AG10803 (cell line): ENCODE results near the gene CTSA.
"Not testable (repeated sequence)": the region's sequence is repeated elsewhere in the genome, so short reads cannot be mapped to it uniquely, and the experiment has no call there.

Source experiments
- DNase-seq: peaks from one replicate; pipeline ENCODE4 v3.0.0; 2010; ENCODE audit warnings: low read depth
- H3K4me3 ChIP-seq: 2 replicates; pipeline ENCODE4 v1.5.1; 2011; ENCODE audit warnings: mild to moderate bottlenecking, low read length, control low read depth
- TF ChIP-seq, protein P1 (sequence below): conservative IDR thresholded peaks from 2 replicates; pipeline ENCODE4 v1.5.1; 2011; ENCODE audit warnings: mild to moderate bottlenecking, low read length, control low read depth, inconsistent platforms

Gene CTSA

DNA sequence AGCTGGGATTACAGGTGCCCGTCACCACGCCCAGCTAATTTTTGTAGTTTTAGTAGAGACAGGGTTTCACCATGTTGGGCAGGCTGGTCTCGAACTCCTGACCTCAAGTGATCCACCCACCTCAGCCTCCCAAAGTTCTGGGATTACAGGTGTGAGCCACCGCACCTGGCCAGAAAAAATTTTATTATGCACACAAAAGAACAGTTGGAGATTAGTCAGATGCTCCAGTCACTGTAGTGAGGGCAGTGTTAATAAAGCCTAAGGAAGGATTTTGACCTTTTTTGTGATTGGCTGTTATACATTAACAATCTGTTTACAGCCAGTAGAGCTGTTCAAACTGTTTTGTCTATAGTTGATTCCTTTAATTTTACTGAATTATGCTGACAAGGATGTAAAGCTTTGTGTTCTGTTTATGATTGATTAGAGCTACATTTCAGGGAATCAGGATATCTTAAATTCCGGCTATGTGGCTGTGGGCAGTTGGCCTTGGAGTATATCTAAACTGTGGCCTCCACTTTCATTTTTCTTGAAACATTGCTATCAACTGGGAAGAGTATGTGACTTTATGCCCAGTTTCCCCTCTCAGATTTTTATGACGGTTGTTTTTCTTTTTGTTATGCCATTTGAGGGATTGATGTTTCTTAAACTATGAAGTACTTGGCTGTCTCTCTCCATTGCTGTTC, 23.9 kb upstream of the CTSA start:
- DNase-seq = no peak
- TF ChIP-seq, protein P1, sequence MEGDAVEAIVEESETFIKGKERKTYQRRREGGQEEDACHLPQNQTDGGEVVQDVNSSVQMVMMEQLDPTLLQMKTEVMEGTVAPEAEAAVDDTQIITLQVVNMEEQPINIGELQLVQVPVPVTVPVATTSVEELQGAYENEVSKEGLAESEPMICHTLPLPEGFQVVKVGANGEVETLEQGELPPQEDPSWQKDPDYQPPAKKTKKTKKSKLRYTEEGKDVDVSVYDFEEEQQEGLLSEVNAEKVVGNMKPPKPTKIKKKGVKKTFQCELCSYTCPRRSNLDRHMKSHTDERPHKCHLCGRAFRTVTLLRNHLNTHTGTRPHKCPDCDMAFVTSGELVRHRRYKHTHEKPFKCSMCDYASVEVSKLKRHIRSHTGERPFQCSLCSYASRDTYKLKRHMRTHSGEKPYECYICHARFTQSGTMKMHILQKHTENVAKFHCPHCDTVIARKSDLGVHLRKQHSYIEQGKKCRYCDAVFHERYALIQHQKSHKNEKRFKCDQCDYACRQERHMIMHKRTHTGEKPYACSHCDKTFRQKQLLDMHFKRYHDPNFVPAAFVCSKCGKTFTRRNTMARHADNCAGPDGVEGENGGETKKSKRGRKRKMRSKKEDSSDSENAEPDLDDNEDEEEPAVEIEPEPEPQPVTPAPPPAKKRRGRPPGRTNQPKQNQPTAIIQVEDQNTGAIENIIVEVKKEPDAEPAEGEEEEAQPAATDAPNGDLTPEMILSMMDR = no peak
- H3K4me3 ChIP-seq = no peak overlapping the region

DNA sequence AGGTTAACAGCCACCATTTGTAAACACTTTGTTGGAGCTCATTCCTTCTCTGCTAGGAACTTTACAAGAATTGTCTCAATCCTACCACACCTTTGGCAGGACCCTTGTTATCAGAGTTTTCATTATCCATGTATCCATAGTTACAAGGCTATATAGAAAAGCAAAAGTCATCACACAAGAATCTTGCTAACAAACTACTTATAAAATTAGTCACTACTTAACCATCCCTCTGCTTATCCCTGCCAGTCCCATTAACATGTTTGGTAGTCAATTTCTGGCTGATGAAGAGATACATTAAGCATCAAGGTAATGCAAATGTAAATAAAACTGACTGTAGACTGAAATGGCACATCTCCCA, 23.3 kb upstream of the CTSA start:
- H3K4me3 ChIP-seq = no peak overlapping the region
- TF ChIP-seq, protein P1 = no peak
- peak; percentile 72 for DNase-seq

DNA sequence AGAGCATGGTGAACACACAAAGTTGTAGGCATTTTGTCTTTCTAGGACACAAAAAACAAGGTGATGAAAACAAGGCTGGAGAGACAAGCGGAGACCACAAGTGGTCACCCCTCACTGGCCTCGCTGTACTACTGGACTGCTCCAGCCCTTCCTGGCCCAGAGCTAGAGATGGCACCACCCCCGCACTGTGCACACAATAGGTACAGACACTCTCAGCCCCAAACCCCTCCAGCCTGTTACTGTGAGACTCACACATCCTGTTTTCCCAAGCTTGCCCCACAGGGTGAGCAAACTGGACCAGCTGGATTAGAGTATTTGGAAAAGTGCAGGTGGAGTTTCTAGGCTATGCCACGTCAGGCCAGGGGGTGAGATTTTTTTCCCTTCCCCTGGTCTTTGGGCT, 18.5 kb upstream of the CTSA start:
- DNase-seq = no peak
- H3K4me3 ChIP-seq = no peak overlapping the region
- TF ChIP-seq, protein P1 = no peak

DNA sequence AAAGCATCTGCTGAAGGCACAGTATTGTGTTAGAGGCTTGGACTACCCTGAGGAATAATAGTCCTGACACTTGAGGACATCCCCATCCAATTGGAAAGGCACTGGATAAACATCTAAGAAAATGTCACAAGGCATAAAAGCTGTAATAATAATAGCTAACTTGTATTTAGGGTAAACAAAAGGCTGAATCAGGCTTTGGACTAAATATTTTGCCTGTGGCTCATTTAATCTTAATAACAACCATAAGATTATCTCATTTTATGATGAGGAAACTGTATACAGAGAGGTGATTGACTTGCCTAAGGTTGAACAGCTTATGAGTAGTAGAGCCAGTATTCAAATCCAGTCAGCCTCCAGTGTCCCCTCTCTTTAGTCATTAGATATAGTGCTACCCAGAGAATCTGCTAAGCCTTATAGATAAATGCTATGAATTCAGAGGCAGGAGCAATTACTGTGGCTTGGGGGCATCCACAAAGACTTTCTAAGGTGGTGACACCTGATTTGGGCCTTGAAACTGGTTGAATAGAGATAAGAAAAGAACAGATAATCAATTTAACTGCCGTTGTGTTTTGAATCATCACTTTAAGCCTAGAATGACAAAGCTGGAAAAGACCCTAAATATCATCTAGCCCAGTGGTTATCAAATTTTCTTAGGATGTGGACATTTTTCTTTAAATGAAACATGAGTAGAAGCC, 17.6 kb upstream of the CTSA start:
- TF ChIP-seq, protein P1 = no peak

DNA sequence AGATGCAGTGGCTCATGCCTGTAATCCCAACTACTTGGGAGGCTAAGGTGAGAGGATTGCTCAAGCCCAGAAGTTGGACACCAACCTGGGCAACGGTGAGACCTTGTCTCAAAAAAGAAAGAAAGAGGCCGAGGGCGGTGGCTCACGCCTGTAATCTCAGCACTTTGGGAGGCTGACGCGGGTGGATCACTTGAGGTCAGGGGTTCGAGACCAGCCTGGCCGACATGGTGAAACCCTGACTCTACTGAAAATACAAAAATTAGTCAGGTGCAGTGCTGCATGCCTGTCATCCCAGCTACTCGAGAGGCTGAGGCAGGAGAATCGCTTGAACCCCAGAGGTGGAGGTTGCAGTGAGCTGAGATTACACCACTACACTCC, 17.0 kb upstream of the CTSA start:
- not testable (repeated sequence) for DNase-seq, H3K4me3 ChIP-seq

More for the DNA sequence above, 17.6 kb upstream of the CTSA start:
- no peak for DNase-seq
- H3K4me3 ChIP-seq = no peak overlapping the region

DNA sequence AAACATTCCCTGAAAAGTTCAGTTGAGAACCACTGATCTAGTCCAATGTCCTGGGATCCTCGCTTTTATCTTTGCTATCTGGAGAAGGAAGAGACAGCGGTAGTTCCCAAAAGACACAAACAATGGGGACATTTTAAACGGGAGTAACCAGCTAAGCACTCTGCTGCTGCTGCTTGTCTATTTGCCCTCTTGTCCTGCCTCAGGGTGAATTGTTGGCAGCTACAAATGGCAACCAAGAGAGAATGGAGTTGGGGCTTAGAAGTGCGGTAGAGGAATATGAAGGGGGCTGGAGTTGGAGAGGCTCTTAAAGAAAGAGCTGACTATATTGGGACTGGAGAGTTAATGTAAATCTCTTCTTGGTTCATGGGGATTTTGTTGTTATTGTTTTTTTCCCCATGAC, 16.6 kb upstream of the CTSA start:
- TF ChIP-seq, protein P1 = no peak
- no peak overlapping the region for H3K4me3 ChIP-seq
- no peak for DNase-seq

DNA sequence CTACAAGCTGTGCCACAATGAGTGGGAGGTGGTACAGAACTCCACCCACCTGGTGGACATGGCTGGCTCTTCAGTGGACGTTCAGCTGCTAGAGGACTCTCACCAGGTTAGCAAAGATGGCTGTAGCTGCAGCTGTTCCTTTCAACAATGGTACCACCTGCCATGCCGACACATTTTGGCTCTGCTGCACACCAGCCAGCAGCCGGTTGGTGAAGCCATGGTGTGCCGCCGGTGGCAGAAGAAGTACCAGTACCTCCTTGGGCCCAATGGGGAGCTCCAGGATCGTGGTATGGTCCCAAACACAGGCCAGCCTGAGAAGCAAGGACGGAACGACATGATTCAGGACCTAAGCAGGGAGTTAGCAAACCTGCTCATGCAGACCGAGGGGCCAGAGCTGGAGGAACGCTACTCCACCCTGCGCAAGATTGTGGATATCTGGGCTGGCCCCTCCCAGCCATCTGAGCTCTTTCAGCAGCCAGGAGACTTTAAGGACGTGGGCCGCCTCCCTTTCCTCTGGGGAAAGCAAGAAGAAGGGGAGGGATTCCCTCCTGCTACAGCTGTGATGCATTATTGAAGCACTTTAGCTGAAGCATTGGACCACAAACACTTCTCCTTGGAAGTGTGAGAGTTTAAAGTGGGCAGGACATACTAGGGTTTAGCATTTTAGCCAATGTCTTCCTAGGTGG, 12.9 kb upstream of the CTSA start:
- TF ChIP-seq, protein P1 = no peak
- peak; percentile 75 for DNase-seq
- no peak overlapping the region for H3K4me3 ChIP-seq
